ENCODE results near the gene DCANP1.

DNA sequence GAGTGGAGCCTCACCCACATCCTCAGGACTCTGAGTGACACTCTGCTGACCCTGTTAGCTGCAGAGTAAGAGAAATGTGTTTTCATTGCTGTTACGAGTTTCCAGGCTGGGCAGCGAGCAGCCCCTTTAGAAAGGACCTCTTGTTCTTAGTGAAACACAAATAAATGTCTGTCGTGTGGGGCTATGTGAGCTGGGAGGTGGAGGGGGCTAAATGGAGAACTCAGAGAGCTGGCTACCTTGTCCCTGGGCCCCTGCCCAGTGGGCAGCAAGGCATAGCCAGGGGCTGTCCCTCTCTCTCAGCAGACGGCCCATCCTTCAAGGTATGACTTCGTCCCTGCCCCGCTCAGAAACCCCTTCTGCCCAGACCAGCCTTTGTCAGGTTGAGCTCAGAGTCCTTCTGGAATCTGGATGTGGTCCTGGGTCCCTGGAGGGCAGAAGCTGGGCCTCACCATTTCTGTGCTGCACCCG is 10.2 kb downstream of the DCANP1 start:
- TF ChIP-seq, protein P1, sequence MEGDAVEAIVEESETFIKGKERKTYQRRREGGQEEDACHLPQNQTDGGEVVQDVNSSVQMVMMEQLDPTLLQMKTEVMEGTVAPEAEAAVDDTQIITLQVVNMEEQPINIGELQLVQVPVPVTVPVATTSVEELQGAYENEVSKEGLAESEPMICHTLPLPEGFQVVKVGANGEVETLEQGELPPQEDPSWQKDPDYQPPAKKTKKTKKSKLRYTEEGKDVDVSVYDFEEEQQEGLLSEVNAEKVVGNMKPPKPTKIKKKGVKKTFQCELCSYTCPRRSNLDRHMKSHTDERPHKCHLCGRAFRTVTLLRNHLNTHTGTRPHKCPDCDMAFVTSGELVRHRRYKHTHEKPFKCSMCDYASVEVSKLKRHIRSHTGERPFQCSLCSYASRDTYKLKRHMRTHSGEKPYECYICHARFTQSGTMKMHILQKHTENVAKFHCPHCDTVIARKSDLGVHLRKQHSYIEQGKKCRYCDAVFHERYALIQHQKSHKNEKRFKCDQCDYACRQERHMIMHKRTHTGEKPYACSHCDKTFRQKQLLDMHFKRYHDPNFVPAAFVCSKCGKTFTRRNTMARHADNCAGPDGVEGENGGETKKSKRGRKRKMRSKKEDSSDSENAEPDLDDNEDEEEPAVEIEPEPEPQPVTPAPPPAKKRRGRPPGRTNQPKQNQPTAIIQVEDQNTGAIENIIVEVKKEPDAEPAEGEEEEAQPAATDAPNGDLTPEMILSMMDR (IDR thresholded peaks at IDR 0.05): no peak
- no peak for TF ChIP-seq POLR2A (IDR thresholded peaks at IDR 0.05)

All from heart left ventricle (tissue), 13 donors.